Gastroesophageal sphincter (tissue), 3 donors: ENCODE results near the gene TOMM40.

Experiments used
- POLR2A ChIP-seq, 2 donors: fragments of 450-650 bp; IDR thresholded peaks; one replicate each; pipeline ENCODE4 v1.6.1; 2017; ENCODE audit warnings: antibody characterized with exemption in 2 of 2, mild to moderate bottlenecking in 2 of 2, moderate library complexity in 1 of 2
- POLR2AphosphoS5 ChIP-seq: sonication (generic); formaldehyde crosslinking; IDR thresholded peaks from one replicate; pipeline ENCODE4 v1.6.1; 2017; ENCODE audit warnings: antibody characterized with exemption
- TF ChIP-seq, protein P1 (sequence below), 4 experiments: fragments of 200-600 bp in 2 of 4; fragments of 450-650 bp in 2 of 4; sonication (generic) in 1 of 4; IDR thresholded peaks; one replicate each; pipeline ENCODE4 v1.5.1; 2017 to 2019; ENCODE audit warnings: antibody characterized with exemption in 4 of 4, mild to moderate bottlenecking in 2 of 4, moderate library complexity in 2 of 4

DNA sequence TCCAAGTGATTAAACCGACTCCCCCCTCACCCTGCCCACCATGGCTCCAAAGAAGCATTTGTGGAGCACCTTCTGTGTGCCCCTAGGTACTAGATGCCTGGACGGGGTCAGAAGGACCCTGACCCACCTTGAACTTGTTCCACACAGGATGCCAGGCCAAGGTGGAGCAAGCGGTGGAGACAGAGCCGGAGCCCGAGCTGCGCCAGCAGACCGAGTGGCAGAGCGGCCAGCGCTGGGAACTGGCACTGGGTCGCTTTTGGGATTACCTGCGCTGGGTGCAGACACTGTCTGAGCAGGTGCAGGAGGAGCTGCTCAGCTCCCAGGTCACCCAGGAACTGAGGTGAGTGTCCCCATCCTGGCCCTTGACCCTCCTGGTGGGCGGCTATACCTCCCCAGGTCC is 16.6 kb downstream of the TOMM40 start:
- TF ChIP-seq POLR2AphosphoS5 (no peak), POLR2A (IDR thresholded peaks at IDR 0.05) (no peak)
- TF ChIP-seq, protein P1, sequence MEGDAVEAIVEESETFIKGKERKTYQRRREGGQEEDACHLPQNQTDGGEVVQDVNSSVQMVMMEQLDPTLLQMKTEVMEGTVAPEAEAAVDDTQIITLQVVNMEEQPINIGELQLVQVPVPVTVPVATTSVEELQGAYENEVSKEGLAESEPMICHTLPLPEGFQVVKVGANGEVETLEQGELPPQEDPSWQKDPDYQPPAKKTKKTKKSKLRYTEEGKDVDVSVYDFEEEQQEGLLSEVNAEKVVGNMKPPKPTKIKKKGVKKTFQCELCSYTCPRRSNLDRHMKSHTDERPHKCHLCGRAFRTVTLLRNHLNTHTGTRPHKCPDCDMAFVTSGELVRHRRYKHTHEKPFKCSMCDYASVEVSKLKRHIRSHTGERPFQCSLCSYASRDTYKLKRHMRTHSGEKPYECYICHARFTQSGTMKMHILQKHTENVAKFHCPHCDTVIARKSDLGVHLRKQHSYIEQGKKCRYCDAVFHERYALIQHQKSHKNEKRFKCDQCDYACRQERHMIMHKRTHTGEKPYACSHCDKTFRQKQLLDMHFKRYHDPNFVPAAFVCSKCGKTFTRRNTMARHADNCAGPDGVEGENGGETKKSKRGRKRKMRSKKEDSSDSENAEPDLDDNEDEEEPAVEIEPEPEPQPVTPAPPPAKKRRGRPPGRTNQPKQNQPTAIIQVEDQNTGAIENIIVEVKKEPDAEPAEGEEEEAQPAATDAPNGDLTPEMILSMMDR (IDR thresholded peaks at IDR 0.05) = no peak
